Measurements from ENCODE around the gene CCNB2.
A peak's percentile ranks its signal among the peaks of the same experiment; 100 is the strongest.

The CCNB2 gene

DNA sequence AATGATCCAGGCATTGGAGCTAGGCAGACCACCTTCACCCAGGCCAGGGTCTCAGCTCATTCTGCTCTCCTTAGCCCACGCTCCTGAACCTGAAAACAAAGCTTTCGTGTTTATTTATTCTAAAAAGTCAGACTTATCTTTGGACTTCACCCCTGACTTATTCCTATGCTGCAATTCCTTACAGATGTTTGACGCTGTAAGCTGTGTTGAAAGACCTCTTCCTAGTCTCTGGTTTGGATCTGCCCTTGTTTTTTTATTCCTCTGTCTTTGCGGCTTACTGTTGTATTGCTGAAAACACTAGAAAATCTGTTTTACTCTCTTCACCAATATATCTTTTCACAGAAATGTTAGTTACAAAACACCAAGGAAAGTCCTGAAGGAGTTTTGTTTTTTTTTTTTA, 61.2 kb downstream of the CCNB2 start:
- DNase-seq (no peak), ATAC-seq (replicated peaks) (no peak)
- Mint-ChIP-seq H3K36me3 (peaks cover 51 to 75% of the 10 kb centered on the region in 2 donors), H3K27ac (peak overlapping the region; percentile 56), H3K4me1 (peaks cover 18 to 25% of the 10 kb centered on the region in 2 donors), H3K9me3 (no peaks in the 10 kb centered on the region), H3K27me3 (no peaks in the 10 kb centered on the region), H3K4me3 (no peak overlapping the region)

DNA sequence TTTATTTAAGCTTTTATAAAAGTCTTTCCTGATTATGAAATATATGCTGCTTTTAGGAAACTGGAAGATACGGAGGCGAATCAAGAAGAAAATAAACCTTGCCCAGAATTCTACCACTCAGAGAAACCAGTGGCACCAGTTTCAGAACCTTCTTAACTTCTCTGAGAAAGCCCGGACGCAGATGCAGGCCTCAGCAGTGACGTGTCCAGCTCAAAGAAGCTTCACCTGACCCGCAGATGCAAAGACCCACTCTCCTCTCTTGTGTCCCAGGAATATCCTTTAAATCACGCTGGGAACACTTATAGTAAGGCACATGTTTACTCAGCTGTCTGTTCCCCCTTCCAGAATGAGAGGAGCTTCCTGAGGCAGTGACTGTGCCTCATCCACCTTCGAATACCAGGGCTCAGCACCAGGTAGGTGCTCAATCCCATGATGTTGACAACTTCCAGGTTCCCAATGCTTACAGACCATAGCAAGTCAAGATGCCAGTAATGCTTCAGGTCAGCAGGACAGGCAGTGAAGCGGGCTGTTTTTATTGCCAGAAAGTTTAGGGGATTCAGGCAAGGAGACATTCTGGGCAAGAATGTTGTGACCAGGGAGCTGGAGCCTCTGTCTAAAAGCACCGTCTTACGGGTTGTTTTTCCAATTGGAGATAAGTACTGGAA, 61.8 kb downstream of the CCNB2 start:
- H3K4me3 Mint-ChIP-seq, result no peak overlapping the region
- peaks cover 18 to 25% of the 10 kb centered on the region in 2 donors for H3K4me1 Mint-ChIP-seq
- no peaks in the 10 kb centered on the region for H3K9me3 Mint-ChIP-seq
- no peak for ATAC-seq (replicated peaks)
- peak overlapping the region; percentile 48 for H3K27ac Mint-ChIP-seq
- DNase-seq, result no peak
- H3K27me3 Mint-ChIP-seq, result no peaks in the 10 kb centered on the region
- peaks cover 51 to 74% of the 10 kb centered on the region in 2 donors for H3K36me3 Mint-ChIP-seq

DNA sequence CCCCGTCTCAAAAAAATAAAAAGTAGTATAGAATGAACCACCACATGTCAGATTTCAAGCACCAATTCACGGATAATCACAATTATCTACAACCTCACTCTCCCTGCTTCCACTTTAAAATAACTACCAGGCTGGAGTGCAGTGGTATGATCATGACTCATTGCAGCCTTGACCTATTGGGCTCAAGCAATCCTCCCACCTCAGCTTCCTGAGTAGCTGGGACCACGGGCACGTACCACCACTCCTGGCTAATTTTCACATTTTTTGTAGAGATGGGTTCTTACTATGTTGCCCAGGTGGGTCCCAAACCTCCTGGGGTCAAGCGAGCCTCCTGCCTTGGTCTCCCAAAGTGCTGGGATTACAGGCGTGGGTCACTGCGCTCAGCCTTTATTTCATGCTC, 63.6 kb downstream of the CCNB2 start:
- ATAC-seq (replicated peaks), result peak; percentile 44 to 45
- H3K36me3 Mint-ChIP-seq, result peaks cover 49 to 76% of the 10 kb centered on the region in 2 donors
- no peaks in the 10 kb centered on the region for H3K27me3 Mint-ChIP-seq
- DNase-seq, result no peak
- peaks cover 0 to under 1% of the 10 kb centered on the region in 2 donors for H3K9me3 Mint-ChIP-seq
- H3K4me3 Mint-ChIP-seq, result peak overlapping the region in 1 of 2 donors; percentile 14
- no peak overlapping the region for H3K27ac Mint-ChIP-seq
- peaks cover 15 to 25% of the 10 kb centered on the region in 2 donors for H3K4me1 Mint-ChIP-seq

DNA sequence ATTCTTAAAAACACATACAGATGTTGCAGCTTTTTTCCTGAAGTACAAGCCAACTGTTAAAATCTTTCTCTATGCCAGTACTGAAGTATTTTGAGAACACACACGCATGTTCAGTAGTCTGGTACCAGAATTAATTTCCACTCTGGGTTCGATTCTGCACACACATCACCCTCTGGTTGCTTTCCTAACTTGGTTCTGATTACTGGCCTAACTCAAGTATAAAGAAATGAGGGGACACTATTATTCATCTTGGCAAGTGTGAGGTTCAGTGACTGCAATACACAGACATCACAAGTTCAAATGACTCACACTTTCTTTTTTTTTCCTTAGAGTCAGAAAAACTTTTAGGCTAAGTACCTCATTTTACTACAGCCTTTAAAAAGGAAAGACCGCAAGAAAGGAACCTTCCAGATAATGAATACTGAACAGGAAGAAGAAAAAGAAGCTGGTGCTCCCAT, 64.3 kb downstream of the CCNB2 start:
- H3K9me3 Mint-ChIP-seq, result peaks cover 2 to 6% of the 10 kb centered on the region in 2 donors
- no peak for DNase-seq
- peaks cover 53 to 76% of the 10 kb centered on the region in 2 donors for H3K36me3 Mint-ChIP-seq
- peak; percentile 50 to 64 for ATAC-seq (replicated peaks)
- H3K27me3 Mint-ChIP-seq, result no peaks in the 10 kb centered on the region
- peak overlapping the region; percentile 90 for H3K27ac Mint-ChIP-seq
- peak overlapping the region; percentile 7 to 33 for H3K4me3 Mint-ChIP-seq
- H3K4me1 Mint-ChIP-seq, result peaks cover 15 to 25% of the 10 kb centered on the region in 2 donors

DNA sequence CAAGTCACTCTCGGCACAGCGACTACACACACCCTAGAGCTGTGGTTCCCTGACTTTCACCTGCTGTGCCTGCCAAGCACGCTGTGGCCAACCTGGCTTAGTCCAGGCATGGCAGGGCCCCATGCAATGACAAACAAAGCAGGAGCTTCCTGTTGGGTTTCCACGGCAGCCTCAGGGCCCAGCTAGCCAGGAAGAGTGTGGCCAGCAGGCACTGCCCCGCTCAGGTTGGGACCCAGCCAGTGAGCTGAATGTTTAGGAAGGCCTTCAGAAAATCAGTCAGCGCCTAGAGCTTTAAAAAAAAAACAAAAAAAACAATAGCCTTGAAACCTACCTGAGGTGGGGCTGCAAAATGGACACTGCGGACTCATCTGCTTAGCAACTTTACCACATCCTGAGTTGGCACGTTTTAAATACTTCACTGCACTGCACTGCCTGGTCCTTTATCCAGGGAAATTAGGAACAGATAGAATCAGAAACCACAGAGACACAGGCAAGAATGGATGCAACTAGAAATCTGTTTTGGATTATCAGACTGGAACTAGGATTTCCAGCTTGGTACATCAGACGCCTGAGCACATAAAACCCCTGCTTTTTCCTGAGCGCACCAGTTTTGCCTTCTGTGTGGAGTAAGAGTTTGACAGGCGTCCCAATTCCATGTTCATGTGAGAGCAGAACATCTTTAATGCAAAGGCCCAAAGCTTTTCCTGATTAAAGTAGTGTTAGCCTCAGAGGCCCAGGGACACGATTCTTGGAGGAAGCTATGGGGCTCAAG, 65.5 kb downstream of the CCNB2 start:
- peak overlapping the region; percentile 37 for H3K27ac Mint-ChIP-seq
- peaks cover 58 to 77% of the 10 kb centered on the region in 2 donors for H3K36me3 Mint-ChIP-seq
- peaks cover 21 to 32% of the 10 kb centered on the region in 2 donors for H3K4me1 Mint-ChIP-seq
- H3K9me3 Mint-ChIP-seq, result peaks cover 2 to 6% of the 10 kb centered on the region in 2 donors
- DNase-seq (no peak), ATAC-seq (replicated peaks) (no peak)
- H3K27me3 Mint-ChIP-seq, result no peaks in the 10 kb centered on the region
- H3K4me3 Mint-ChIP-seq, result no peak overlapping the region

DNA sequence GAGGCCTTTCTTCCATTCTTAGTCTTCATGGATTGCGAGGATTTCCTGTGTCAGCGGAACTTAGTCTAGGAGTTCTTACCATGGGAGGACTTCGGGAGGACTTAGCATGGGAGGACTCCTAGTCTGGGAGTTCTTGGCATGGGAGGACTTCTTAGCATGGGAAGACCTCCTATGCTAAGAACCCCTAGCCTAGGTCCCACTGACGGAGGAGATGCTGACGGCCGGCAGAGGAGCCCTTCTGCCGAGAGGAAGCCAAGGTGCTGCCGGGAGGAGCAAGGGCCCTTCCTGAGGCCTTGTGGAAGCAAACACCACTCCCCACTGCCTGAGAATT, 66.1 kb downstream of the CCNB2 start:
- H3K9me3 Mint-ChIP-seq, result peaks cover 2 to 6% of the 10 kb centered on the region in 2 donors

DNA sequence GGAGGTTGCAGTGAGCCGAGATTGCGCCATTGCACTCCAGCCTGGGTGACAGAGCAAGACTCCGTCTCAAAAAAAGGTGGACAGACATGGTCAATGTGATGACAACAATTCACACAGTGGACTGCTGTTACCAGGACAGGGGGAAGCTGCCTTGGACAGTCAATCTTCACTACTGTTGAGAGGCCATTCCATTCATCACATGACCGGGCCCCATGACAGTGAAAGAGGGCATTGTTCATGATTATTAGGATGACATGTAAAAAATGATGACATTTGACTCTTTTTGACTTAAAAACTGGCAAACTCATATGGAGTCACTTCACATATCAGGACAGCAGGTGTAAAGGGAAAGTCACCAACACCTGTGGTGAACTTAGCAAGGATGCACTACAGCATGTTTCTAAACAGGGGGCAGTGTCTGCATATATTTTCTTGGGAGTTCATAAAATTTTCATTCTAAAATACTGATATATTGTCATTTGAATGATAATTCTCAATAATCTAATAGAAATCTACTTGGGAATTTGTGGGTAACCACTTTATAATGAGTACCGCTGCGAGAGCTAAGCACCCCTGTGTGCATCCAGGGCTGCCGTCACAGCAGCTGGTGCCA, 67.4 kb downstream of the CCNB2 start:
- DNase-seq (no peak), ATAC-seq (replicated peaks) (no peak)
- Mint-ChIP-seq H3K4me1 (peaks cover 26 to 39% of the 10 kb centered on the region in 2 donors), H3K9me3 (peaks cover 2 to 6% of the 10 kb centered on the region in 2 donors), H3K36me3 (peaks cover 48 to 72% of the 10 kb centered on the region in 2 donors), H3K4me3 (no peak overlapping the region), H3K27ac (no peak overlapping the region), H3K27me3 (no peaks in the 10 kb centered on the region)

More for the DNA sequence above, 66.1 kb downstream of the CCNB2 start:
- Mint-ChIP-seq H3K4me1 (peaks cover 21 to 34% of the 10 kb centered on the region in 2 donors), H3K27me3 (no peaks in the 10 kb centered on the region), H3K36me3 (peaks cover 56 to 78% of the 10 kb centered on the region in 2 donors), H3K4me3 (no peak overlapping the region), H3K27ac (no peak overlapping the region)
- DNase-seq (no peak), ATAC-seq (replicated peaks) (no peak)

DNA sequence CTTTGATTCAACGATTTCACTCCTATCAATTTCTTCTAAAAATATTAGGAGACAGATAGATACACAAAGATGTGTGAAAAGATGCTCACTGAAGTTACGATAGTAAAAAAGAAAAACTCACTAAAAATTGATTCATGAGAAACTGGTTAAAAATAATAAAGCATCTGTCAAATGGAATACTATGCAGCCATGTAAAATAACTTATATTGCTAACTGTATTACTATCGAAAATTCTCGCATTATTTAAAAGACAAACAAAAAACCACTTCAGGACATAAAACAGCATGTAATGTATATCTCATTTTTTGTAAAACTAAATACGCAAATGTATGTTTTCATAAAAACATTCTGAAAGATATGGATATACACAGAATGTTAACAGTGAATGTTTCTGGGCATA, 68.2 kb downstream of the CCNB2 start:
- ATAC-seq (replicated peaks) (no peak), DNase-seq (no peak)
- H3K4me1 Mint-ChIP-seq, result peaks cover 33 to 47% of the 10 kb centered on the region in 2 donors
- H3K27me3 Mint-ChIP-seq, result no peaks in the 10 kb centered on the region
- H3K36me3 Mint-ChIP-seq, result peaks cover 53 to 75% of the 10 kb centered on the region in 2 donors
- no peak overlapping the region for H3K27ac Mint-ChIP-seq
- H3K9me3 Mint-ChIP-seq, result peaks cover 2 to 6% of the 10 kb centered on the region in 2 donors
- no peak overlapping the region for H3K4me3 Mint-ChIP-seq

DNA sequence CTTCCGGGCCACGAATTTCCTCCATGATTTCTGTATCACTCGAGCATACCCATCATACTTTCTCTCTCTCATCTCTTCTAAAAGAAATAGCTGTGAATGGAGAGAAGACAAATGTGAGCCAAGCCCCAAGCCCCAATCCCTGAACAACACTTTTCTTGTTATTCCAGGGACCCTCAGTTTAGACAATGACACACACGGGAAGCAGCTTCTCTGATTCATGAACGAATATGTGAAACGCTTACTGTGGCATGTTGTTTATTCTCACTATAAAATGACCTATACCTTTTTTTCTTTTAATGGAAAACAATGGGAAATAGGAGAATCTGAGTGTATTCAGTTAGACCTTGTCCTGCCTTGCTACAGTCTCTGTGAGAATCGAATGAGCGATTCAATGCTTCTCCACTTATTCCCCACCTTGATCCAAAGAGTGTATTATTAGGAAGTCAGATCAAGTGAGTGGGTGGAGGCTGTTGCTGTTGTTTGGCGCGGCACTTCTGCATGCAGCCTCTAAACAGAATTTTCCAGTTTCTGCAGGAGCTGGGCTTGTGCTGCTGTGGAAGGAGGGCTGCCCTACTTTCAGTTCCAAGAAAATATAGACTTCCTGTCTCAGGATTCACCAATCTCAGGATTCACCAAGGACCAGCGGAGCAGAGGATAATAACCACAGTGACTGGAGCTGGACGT, 69.3 kb downstream of the CCNB2 start:
- H3K9me3 Mint-ChIP-seq, result peaks cover 2 to 6% of the 10 kb centered on the region in 2 donors
- H3K4me1 Mint-ChIP-seq, result peaks cover 33 to 52% of the 10 kb centered on the region in 2 donors
- no peak for DNase-seq
- peaks cover 58 to 75% of the 10 kb centered on the region in 2 donors for H3K36me3 Mint-ChIP-seq
- no peaks in the 10 kb centered on the region for H3K27me3 Mint-ChIP-seq
- ATAC-seq (replicated peaks), result no peak
- H3K4me3 Mint-ChIP-seq, result no peak overlapping the region
- no peak overlapping the region for H3K27ac Mint-ChIP-seq
